ENCODE results near the gene SLC24A3.

SLC24A3 gene

GRCh38 chr20:19241440-19241839 lies 29.0 kb downstream of the SLC24A3 start:
- DNase-seq (ENCODE audit: low read depth in 2 of 2) = no peak

DNA sequence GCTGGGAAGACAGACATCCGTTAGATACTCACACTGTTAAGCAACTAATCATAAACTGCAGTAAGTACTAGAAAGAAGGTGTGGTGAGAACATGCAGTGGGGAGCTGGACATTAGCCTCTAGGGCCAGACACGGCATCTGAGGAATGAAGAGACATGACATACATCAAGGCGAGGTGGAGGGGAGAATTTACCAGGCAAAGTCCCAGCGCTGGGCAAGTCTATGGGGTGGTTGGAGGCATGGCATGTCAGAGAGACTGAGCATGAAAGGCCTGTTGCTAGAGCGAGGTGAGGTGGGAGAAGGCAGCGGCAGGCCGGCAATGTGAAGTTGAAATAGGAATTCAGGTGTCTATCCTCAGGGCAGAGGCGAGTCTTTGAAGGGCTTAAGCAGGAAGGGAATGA lies 31.8 kb downstream of the SLC24A3 start:
- DNase-seq (ENCODE audit: low read depth in 2 of 2) = no peak

DNA sequence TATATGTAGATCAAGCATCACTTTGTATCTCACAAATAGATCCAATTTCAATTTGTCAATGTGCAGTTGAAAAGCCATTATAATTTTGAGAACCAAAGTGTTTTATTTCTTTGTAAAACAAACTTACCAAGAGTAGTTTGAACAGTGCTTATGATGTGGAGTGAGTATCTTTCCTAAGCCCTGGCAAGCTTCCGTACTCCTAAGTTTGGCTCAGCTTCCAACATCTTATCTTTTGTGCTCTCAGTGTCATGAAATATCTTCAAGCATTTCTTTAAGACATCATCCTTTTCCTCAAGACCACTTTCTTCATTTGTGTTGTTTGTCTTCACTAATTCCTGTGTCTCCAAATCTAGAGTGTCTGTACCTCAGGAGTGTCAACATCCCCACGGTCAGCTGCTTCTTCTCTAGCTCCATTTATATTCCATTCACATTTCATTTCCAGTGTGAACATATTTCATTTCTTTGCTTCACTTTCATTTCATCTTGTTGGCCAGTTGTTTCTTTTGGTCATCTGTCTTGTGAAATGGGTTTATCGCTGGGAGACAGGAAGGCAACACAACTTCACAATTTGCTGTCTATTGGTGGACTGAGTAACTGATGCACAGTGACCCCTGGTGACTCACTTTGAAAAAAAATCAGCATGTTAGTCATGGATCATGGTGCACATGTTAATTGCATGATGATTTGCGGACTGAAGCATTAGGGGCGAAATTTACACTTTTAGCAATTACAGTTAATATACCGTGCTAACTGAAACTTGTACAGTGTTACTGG lies 36.9 kb downstream of the SLC24A3 start:
- DNase-seq (ENCODE audit: low read depth in 2 of 2) = no peak

- DNase-seq (ENCODE audit: low read depth in 2 of 2) = no peak
These were observed 37.9 kb downstream of the SLC24A3 start for GRCh38 chr20:19250346-19250745.

DNA sequence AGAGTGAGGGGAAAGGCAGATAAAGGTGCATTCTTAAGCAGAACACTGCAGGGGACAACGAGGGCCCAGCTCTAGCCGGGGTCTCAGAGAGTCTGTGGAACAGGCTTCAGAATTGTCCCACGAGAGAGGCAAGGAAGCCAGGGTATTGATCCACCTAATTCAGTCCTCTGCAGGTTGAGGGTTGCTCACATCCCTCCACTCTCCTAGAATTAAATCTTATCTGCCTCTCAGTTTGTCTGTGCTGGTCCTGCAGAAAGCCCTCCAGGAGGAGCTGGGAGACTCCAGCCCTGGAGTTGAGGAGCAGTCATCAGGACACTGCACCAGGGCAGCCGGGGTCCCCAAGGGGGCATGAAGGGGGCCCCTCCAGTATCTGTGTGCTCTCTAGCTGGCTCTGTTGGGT lies 39.1 kb downstream of the SLC24A3 start:
- no peak for DNase-seq (ENCODE audit: low read depth in 2 of 2)

DNA sequence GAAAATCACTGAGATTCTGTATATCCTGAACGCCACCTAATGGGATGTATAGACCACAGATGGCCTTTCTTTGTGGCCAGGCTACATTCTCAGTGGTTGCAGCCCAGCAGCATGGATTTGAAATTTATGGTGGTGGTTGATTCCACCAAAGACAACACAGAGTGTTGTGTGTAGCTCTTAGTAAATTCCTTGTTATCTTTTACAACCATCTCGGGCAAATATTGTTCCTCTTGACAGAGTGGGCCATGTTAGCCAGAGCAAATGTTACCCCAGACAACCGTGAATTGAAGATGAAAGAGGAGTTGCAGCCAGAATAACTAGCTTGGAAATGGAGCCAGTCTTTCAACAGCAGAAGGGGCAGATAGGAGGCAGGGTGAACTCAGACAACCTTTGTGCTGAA lies 39.5 kb downstream of the SLC24A3 start:
- no peak for DNase-seq (ENCODE audit: low read depth in 2 of 2)

DNA sequence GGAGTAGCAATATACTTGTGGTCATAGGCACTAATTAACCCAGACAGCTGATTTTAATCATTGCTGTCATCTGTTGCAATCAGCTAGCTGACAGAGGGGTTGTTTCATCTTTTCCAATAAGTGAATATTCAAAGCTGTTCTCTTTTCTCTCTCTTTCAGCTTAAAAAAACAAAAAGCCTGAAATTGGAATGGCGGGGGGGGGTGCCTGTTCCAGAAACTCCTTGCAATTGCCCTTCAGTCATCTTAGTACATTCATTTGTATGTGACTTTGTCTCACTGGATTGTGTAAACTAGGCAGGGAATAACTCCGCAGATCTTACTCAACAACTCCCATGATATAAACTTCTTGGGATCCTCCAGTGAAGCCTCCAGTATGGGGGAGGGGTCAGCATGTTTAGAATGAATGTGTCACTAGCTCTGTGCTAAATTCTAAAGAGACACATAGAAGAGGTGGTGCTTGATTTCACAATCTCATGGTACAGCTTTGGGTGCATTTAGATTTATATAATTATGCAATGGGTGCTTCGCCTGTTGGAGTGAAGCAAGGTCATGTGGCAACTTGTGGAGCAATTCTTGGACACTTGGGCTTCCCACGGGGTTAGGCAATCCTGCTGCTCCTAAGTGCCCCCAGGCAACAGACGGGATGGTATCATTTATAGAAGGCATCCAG lies 40.1 kb downstream of the SLC24A3 start:
- no peak for DNase-seq (ENCODE audit: low read depth in 2 of 2)

- no peak for DNase-seq (ENCODE audit: low read depth in 2 of 2)
These were observed 40.9 kb downstream of the SLC24A3 start for GRCh38 chr20:19253316-19253715.

- no peak for DNase-seq (ENCODE audit: low read depth in 2 of 2)
These were observed 41.7 kb downstream of the SLC24A3 start for GRCh38 chr20:19253916-19254820.

DNA sequence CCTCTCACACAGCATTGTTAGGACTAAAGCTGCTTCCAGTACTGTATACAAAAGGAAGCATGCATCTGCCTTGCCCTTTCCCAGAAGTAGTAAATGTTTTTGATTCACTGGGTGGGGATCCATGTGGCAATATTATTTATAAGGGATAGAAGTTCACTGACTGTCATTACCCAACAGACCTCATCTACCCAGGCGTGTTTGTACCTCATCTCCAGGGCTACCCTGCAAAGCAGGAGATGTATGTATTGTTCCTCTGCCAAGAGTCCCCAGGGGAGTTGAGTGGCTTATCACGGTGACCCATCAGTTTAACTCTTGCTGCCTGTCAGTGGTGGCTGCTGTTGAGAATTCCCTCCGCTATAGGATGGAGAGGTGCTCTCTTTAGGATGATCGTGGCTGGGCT lies 42.5 kb downstream of the SLC24A3 start:
- DNase-seq (ENCODE audit: low read depth in 2 of 2) = no peak

DNA sequence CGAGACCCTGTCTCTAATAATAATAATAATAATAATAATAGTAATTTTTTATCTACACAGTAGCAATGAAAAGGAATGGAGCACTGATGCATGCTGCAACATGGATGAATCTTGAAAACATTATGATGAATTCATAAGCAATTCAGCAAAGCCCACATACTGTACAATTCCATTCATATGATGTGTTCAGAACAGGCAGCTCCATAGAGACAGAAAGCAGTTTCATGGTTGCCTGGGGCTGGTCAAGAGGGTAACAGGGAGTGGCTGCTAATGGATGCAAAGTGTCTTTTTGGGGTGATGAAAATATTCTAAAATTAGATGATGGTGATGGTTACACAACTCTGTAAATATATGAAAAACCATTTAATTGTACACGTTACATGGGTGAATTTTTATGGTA lies 43.6 kb downstream of the SLC24A3 start:
- DNase-seq (ENCODE audit: low read depth in 2 of 2) = no peak

- DNase-seq (ENCODE audit: low read depth in 2 of 2) = no peak
These were observed 44.6 kb downstream of the SLC24A3 start for GRCh38 chr20:19256906-19257595.

- DNase-seq (ENCODE audit: low read depth in 2 of 2) = no peak
These were observed 45.4 kb downstream of the SLC24A3 start for GRCh38 chr20:19257865-19258264.

GRCh38 chr20:19259141-19259591 lies 46.7 kb downstream of the SLC24A3 start:
- DNase-seq (ENCODE audit: low read depth in 2 of 2) = no peak

DNA sequence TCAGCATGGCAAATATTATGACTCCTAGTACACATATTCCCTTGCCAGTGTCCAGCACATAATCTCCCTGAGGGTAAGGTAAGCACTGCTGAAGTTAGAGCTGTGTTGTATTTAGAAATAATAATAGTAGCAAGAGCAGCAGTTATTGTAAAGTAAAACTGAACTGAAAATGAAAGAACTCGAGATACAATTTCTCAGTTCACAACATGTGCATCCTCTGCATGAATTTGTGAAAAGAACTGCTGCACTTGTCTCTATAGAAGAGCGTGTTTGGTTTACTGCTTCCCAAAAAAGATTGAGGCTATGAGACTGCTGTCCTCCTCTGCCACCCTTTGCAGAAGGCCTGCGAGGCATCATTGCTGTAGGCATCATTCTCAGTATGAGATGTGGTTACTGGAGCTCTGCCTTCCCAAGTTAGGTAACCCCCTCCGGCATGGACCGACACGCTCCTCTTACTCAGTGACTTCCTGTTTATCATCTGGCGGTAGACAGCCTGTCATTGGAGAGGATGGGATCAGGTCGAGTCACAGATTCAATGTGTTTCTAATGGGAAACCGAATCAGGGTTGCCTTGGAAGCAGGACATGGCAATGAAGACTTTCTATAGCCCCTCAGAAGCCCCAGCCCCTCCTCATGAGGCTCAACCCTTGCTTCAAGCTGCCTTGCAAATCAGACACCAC lies 48.1 kb downstream of the SLC24A3 start:
- DNase-seq (ENCODE audit: low read depth in 2 of 2) = no peak

GRCh38 chr20:19264191-19264590 lies 51.7 kb downstream of the SLC24A3 start:
- no peak for DNase-seq (ENCODE audit: low read depth in 2 of 2)

GRCh38 chr20:19265646-19266374 lies 53.4 kb downstream of the SLC24A3 start:
- no peak for DNase-seq (ENCODE audit: low read depth in 2 of 2)

GRCh38 chr20:19268426-19268825 lies 56.0 kb downstream of the SLC24A3 start:
- DNase-seq (ENCODE audit: low read depth in 2 of 2) = no peak

GRCh38 chr20:19269737-19270340 lies 57.4 kb downstream of the SLC24A3 start:
- no peak for DNase-seq (ENCODE audit: low read depth in 2 of 2)

All from stimulated activated CD4-positive, alpha-beta T cell treated with anti-CD3 and anti-CD28 coated beads, Interleukin-15, amount 100 ng/mL, for 48 hours (primary cell).